ENCODE results near the gene TMEM51. TPM values are rescaled to one million over a fixed set of nuclear protein-coding genes. Genes with fewer than 3 reads are reported as not detected.

The TMEM51 gene
- total and polyA plus RNA-seq, 2 of the 13 experiments (the other 11 are each of a cell fraction or from before 2014, with no cell fraction given) = 12.2 to 22.3 TPM

GRCh38 chr1:15170071-15170470 is 16.5 kb downstream of the TMEM51 start:
- in situ Hi-C loops (cut with HindIII; ENCODE audit: extremely low pct_ligation_motif_present, low pct_unique_long_range_greater_than_20kb) (no loop called here), intact Hi-C loops (cut with micrococcal nuclease; ENCODE audit: unreplicated experiment) (no loop called here)
- Histone ChIP-seq H4K20me1 (ENCODE audit: insufficient read depth, low read length) (peaks cover 15% of the 10 kb centered on the region; the same call in 1 of the 2 replicates), H3K79me2 (ENCODE audit: insufficient read depth, low read length) (peaks cover 77% of the 10 kb centered on the region), H3K27me3 (ENCODE audit: control insufficient read depth in 1 of 2, insufficient read depth in 2 of 2, low read length in 2 of 2) (no peaks in the 10 kb centered on the region), H3K9ac (ENCODE audit: insufficient read depth, low read depth, low read length) (no peak overlapping the region), H3K4me1 (ENCODE audit: insufficient read depth, low read length) (peaks cover 51% of the 10 kb centered on the region), H3K4me2 (ENCODE audit: low read depth, low read length) (no peak overlapping the region), H3K27ac (ENCODE audit: extremely low read length, insufficient read depth, low read length) (no peak overlapping the region), H3K4me3 (replicated peaks in 1 of 3; ENCODE audit: insufficient read depth in 1 of 3, low read depth in 2 of 3, low read length in 3 of 3) (no peak overlapping the region), H3K36me3 (replicated peaks in 1 of 2; ENCODE audit: control insufficient read depth in 1 of 2, insufficient read depth in 2 of 2, low read length in 2 of 2) (peaks cover 2 to 4% of the 10 kb centered on the region in 2 experiments; a peak in 2 of 5 replicates), H2AFZ (ENCODE audit: low read length) (no peak overlapping the region), H3K9me3 (ENCODE audit: low read length) (no peaks in the 10 kb centered on the region)
- DNase-seq (ENCODE audit: low spot score) (no peak), FAIRE-seq (no peak), ATAC-seq (no peak)
- ChIA-PET POLR2A (interaction anchor here (1.0 kb wide), 2 partner anchors 16 to 17 kb away, joined by 3 read pairs; partner anchors contain the start of gene TMEM51), CTCF (ENCODE audit: low intra/inter-chr PET ratio, low total read pairs) (no interaction called here)
- BruUV-seq (replicated peaks) = no TSS peak
- 98% methylated on average over 7 of the region's 7 CpGs for WGBS (ENCODE audit: low lambda C conversion rate)
- no peak for TF ChIP-seq PRDM15 (CRISPR knock-in tag; IDR thresholded peaks at IDR 0.05)
- no peak for TF ChIP-seq XBP1 (CRISPR knock-in tag; IDR thresholded peaks at IDR 0.05)
- TF ChIP-seq NR2F6 (IDR thresholded peaks at IDR 0.05) = no peak
- no peak for TF ChIP-seq NR2F6 (CRISPR knock-in tag; IDR thresholded peaks at IDR 0.05)
- no peak for TF ChIP-seq ZNF280B (CRISPR knock-in tag; IDR thresholded peaks at IDR 0.05; ENCODE audit: borderline replicate concordance)
- TF ChIP-seq USF2 (IDR thresholded peaks at IDR 0.05; ENCODE audit: low read depth, low read length) = no peak
- no peak for TF ChIP-seq USF2 (CRISPR knock-in tag; IDR thresholded peaks at IDR 0.05; ENCODE audit: borderline replicate concordance)
- TF ChIP-seq POLR2A (IDR thresholded peaks at IDR 0.05; ENCODE audit: insufficient read depth in 1 of 2, low read depth in 2 of 2, low read length in 2 of 2) = no peak
- TF ChIP-seq ETS1 (CRISPR knock-in tag; IDR thresholded peaks at IDR 0.05) = no peak
- no peak for TF ChIP-seq GLMP (CRISPR knock-in tag; IDR thresholded peaks at IDR 0.05; ENCODE audit: borderline replicate concordance)
- no peak for TF ChIP-seq GABPB1 (CRISPR knock-in tag; IDR thresholded peaks at IDR 0.05)
- no peak for TF ChIP-seq ZNF350 (CRISPR knock-in tag; IDR thresholded peaks at IDR 0.05; ENCODE audit: borderline replicate concordance, low read depth)
- no peak for TF ChIP-seq HBP1 (CRISPR knock-in tag; IDR thresholded peaks at IDR 0.05; ENCODE audit: low read depth)
- no peak for TF ChIP-seq ZNF614 (CRISPR knock-in tag; IDR thresholded peaks at IDR 0.05; ENCODE audit: borderline replicate concordance)
